ENCODE data around the gene RPL29. TPM values are rescaled to one million over a fixed set of nuclear protein-coding genes. Genes with fewer than 3 reads are reported as not detected.

The RPL29 gene
- total and polyA plus RNA-seq, 2 of the 13 experiments (the other 11 are each of a cell fraction or from before 2014, with no cell fraction given) = 1,348 to 2,263 TPM

DNA sequence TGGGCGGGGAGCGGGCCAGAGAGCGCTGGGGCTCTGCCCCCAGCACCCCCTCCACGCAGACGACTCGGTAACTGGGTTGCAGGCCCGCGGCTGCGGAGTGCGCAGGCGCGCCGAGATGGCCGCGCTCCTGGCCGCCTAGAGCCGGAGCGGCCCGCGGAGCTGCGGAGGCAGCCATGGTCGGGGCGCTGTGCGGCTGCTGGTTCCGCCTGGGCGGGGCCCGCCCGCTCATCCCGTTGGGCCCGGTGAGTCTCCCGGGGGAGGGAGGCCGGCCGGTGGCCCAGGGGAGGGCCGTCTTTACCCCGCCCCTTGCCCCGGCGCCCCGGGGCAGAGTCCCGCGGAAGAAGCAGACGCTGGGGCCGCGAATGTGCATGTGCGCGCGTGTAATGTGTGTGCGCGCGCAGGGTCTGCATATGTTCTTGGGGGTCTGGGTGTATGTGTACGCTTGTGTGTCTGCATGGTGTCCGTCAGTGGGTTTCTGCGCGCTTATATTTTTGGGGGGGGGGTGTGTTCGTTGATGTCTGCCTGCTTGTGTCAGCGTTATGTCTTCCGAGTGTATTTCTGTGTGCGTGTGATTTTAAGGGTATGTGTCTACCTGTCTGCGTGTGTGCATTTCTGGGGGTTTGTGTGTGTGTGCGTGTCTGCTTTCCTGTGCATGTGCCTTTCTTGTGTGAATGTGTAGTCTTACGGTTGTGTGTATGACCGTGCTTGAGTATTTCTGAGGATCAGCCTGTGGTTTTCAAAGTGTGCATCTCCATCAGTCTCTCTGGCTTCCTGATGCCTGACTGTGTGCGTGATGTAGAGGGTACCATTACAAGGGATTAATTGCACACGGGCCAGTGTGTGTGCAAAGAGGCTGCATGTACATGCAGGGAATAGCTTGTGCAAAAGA, 20.5 kb downstream of the RPL29 start, which contains the start of gene ABHD14A (continued):
- TF ChIP-seq SP4 (CRISPR knock-in tag; IDR thresholded peaks at IDR 0.05) (no peak), POLR2G (IDR thresholded peaks at IDR 0.05; ENCODE audit: low read depth, low read length) (peak; percentile 90), GABPB1 (CRISPR knock-in tag; IDR thresholded peaks at IDR 0.05) (peak; percentile 67), ZNF768 (CRISPR knock-in tag; IDR thresholded peaks at IDR 0.05) (0 out of 2 replicates have a peak, but pooled peaks have one; percentile 14), KDM2A (CRISPR knock-in tag; IDR thresholded peaks at IDR 0.05; ENCODE audit: borderline replicate concordance, low read depth) (peak; percentile 67; the same call in 1 of the 2 replicates), ERF (CRISPR knock-in tag; IDR thresholded peaks at IDR 0.05) (peak; percentile 4), MTA3 (CRISPR knock-in tag; IDR thresholded peaks at IDR 0.05) (no peak)
- TF ChIP-seq, protein P1, sequence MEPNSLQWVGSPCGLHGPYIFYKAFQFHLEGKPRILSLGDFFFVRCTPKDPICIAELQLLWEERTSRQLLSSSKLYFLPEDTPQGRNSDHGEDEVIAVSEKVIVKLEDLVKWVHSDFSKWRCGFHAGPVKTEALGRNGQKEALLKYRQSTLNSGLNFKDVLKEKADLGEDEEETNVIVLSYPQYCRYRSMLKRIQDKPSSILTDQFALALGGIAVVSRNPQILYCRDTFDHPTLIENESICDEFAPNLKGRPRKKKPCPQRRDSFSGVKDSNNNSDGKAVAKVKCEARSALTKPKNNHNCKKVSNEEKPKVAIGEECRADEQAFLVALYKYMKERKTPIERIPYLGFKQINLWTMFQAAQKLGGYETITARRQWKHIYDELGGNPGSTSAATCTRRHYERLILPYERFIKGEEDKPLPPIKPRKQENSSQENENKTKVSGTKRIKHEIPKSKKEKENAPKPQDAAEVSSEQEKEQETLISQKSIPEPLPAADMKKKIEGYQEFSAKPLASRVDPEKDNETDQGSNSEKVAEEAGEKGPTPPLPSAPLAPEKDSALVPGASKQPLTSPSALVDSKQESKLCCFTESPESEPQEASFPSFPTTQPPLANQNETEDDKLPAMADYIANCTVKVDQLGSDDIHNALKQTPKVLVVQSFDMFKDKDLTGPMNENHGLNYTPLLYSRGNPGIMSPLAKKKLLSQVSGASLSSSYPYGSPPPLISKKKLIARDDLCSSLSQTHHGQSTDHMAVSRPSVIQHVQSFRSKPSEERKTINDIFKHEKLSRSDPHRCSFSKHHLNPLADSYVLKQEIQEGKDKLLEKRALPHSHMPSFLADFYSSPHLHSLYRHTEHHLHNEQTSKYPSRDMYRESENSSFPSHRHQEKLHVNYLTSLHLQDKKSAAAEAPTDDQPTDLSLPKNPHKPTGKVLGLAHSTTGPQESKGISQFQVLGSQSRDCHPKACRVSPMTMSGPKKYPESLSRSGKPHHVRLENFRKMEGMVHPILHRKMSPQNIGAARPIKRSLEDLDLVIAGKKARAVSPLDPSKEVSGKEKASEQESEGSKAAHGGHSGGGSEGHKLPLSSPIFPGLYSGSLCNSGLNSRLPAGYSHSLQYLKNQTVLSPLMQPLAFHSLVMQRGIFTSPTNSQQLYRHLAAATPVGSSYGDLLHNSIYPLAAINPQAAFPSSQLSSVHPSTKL (CRISPR knock-in tag; IDR thresholded peaks at IDR 0.05) = 0 out of 2 replicates have a peak, but pooled peaks have one; percentile 9
- TF ChIP-seq, protein P2, sequence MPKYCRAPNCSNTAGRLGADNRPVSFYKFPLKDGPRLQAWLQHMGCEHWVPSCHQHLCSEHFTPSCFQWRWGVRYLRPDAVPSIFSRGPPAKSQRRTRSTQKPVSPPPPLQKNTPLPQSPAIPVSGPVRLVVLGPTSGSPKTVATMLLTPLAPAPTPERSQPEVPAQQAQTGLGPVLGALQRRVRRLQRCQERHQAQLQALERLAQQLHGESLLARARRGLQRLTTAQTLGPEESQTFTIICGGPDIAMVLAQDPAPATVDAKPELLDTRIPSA (CRISPR knock-in tag; IDR thresholded peaks at IDR 0.05; ENCODE audit: borderline replicate concordance) = no peak
- TF ChIP-seq, protein P3, sequence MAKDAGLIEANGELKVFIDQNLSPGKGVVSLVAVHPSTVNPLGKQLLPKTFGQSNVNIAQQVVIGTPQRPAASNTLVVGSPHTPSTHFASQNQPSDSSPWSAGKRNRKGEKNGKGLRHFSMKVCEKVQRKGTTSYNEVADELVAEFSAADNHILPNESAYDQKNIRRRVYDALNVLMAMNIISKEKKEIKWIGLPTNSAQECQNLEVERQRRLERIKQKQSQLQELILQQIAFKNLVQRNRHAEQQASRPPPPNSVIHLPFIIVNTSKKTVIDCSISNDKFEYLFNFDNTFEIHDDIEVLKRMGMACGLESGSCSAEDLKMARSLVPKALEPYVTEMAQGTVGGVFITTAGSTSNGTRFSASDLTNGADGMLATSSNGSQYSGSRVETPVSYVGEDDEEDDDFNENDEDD (CRISPR knock-in tag; IDR thresholded peaks at IDR 0.05; ENCODE audit: borderline replicate concordance) = peak; percentile 29; the same call in 1 of the 2 replicates
- TF ChIP-seq, protein P4, sequence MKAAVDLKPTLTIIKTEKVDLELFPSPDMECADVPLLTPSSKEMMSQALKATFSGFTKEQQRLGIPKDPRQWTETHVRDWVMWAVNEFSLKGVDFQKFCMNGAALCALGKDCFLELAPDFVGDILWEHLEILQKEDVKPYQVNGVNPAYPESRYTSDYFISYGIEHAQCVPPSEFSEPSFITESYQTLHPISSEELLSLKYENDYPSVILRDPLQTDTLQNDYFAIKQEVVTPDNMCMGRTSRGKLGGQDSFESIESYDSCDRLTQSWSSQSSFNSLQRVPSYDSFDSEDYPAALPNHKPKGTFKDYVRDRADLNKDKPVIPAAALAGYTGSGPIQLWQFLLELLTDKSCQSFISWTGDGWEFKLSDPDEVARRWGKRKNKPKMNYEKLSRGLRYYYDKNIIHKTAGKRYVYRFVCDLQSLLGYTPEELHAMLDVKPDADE (CRISPR knock-in tag; IDR thresholded peaks at IDR 0.05) = 0 out of 2 replicates have a peak, but pooled peaks have one; percentile 49
- TF ChIP-seq, protein P5, sequence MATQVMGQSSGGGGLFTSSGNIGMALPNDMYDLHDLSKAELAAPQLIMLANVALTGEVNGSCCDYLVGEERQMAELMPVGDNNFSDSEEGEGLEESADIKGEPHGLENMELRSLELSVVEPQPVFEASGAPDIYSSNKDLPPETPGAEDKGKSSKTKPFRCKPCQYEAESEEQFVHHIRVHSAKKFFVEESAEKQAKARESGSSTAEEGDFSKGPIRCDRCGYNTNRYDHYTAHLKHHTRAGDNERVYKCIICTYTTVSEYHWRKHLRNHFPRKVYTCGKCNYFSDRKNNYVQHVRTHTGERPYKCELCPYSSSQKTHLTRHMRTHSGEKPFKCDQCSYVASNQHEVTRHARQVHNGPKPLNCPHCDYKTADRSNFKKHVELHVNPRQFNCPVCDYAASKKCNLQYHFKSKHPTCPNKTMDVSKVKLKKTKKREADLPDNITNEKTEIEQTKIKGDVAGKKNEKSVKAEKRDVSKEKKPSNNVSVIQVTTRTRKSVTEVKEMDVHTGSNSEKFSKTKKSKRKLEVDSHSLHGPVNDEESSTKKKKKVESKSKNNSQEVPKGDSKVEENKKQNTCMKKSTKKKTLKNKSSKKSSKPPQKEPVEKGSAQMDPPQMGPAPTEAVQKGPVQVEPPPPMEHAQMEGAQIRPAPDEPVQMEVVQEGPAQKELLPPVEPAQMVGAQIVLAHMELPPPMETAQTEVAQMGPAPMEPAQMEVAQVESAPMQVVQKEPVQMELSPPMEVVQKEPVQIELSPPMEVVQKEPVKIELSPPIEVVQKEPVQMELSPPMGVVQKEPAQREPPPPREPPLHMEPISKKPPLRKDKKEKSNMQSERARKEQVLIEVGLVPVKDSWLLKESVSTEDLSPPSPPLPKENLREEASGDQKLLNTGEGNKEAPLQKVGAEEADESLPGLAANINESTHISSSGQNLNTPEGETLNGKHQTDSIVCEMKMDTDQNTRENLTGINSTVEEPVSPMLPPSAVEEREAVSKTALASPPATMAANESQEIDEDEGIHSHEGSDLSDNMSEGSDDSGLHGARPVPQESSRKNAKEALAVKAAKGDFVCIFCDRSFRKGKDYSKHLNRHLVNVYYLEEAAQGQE (IDR thresholded peaks at IDR 0.05; ENCODE audit: borderline replicate concordance in 1 of 2, low read depth in 1 of 2, low read length in 2 of 2) = peak in 1 of 2 experiments; percentile 25; a peak in 1 of 4 replicates
- TF ChIP-seq, protein P6, sequence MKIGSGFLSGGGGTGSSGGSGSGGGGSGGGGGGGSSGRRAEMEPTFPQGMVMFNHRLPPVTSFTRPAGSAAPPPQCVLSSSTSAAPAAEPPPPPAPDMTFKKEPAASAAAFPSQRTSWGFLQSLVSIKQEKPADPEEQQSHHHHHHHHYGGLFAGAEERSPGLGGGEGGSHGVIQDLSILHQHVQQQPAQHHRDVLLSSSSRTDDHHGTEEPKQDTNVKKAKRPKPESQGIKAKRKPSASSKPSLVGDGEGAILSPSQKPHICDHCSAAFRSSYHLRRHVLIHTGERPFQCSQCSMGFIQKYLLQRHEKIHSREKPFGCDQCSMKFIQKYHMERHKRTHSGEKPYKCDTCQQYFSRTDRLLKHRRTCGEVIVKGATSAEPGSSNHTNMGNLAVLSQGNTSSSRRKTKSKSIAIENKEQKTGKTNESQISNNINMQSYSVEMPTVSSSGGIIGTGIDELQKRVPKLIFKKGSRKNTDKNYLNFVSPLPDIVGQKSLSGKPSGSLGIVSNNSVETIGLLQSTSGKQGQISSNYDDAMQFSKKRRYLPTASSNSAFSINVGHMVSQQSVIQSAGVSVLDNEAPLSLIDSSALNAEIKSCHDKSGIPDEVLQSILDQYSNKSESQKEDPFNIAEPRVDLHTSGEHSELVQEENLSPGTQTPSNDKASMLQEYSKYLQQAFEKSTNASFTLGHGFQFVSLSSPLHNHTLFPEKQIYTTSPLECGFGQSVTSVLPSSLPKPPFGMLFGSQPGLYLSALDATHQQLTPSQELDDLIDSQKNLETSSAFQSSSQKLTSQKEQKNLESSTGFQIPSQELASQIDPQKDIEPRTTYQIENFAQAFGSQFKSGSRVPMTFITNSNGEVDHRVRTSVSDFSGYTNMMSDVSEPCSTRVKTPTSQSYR (CRISPR knock-in tag; IDR thresholded peaks at IDR 0.05; ENCODE audit: borderline replicate concordance) = peak; percentile 17; the same call in 1 of the 2 replicates

All from HepG2 (cell line).